ENCODE results near the gene DCUN1D1.

Gene DCUN1D1

GRCh38 chr3:182902236-182902635 is 78.1 kb downstream of the DCUN1D1 start:
- FAIRE-seq = peak; percentile 14
- no peak for DNase-seq (ENCODE audit: insufficient read length, low spot score)

DNA sequence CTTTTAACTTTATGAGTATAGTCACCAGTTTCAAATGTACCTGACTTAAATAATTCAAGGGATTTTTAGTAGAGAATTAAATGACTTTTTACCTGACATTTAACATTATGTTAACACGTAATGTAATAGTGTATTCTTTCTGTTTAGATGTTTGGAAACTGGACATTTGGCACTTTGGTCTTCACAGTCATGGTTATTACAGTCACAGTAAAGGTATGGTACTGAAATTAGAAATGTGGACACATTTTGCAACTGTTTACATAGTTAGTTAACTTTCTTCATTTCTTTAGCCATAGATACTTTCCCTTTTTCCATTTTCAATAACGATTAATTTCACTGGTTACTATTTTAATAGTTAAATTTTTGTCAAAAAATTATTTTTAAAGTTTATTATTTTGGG is 83.8 kb downstream of the DCUN1D1 start:
- no peak for DNase-seq (ENCODE audit: insufficient read length, low spot score)
- no peak for FAIRE-seq

- FAIRE-seq = no peak
Measured at GRCh38 chr3:182895513-182896112, 84.7 kb downstream of the DCUN1D1 start.

DNA sequence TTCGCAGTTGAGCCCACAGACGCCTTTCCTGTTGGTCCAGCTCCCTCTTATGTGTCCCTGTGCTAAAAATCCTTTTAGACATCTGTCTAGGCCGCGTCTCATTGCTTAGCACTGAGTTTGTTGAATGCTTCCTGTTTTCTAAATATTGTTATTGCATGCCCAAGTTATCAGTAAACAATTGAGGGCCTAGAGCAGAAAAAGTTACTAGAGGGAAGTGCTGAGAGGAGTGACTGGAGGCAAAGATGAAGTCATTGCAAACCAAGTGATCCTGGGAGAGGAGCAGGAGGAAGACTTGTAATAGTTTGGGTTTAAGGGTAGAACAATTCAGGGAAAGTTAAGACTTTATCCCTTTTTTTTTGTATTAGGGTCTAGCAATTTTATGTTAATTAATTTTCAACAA is 88.1 kb downstream of the DCUN1D1 start:
- DNase-seq (ENCODE audit: insufficient read length, low spot score) (no peak), FAIRE-seq (no peak)

More at GRCh38 chr3:182895513-182896112, 84.7 kb downstream of the DCUN1D1 start:
- no peak for DNase-seq (ENCODE audit: insufficient read length, low spot score)

DNA sequence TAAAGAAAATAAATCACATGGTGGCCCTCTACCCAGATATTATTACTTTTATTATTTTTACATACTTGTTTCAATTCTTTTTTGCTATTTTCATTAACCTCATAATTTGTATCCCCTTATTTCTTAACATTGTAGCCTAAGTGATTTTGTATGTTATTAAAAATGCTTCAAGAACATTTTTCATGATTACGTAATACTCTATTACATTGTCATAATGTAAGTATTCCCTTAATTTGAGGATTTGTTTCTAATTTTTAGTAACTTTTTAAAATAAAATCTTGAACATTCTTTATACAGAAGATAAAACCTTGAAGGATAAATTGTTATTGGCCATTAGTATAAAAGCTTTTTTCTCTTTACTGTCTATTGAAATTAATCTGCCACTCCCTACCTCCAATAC is 89.0 kb downstream of the DCUN1D1 start:
- FAIRE-seq = no peak

GRCh38 chr3:182889948-182890629 is 90.2 kb downstream of the DCUN1D1 start:
- DNase-seq (ENCODE audit: insufficient read length, low spot score) (no peak), FAIRE-seq (peak; percentile 4)

More for the DNA sequence above, 89.0 kb downstream of the DCUN1D1 start:
- DNase-seq (ENCODE audit: insufficient read length, low spot score) = no peak

Data from GM19239 (cell line).